ENCODE results near the gene GPX1. TPM values are rescaled to one million over a fixed set of nuclear protein-coding genes. Genes with fewer than 3 reads are reported as not detected.

GPX1 gene
- total RNA-seq, 1 experiment from 2014 or later = 714 TPM

DNA sequence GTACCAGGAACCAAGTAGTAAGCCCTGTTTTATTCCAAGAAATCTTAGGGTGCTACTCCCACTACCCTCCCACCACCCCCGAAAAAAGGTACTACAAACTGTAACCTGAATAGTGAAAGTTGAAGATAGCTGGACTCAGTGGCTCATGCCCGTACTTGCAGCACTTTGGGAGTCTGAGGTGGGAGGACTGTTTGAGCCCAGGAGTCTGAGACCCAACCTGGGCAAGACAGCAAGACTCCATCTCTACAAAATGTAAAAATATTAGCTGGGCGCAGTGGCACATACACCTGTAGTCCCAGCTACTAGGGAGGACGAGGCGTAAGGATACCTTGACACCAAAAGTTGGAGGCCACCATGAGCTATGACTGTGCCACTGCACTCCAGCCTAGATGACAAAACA lies 45.7 kb upstream of the GPX1 start:
- Histone ChIP-seq H3K27ac (ENCODE audit: low read length) (no peak overlapping the region), H4K20me1 (ENCODE audit: low read length) (peaks cover 61% of the 10 kb centered on the region), H3K4me1 (ENCODE audit: insufficient read depth, low read length) (peaks cover 5% of the 10 kb centered on the region; the same call in 1 of the 2 replicates), H3F3A (ENCODE audit: low read length, unreplicated experiment) (peaks cover 11% of the 10 kb centered on the region), H3K36me3 (ENCODE audit: low read depth, low read length) (peaks cover 19% of the 10 kb centered on the region), H3K9ac (ENCODE audit: low read length) (no peak overlapping the region), H2AFZ (ENCODE audit: low read length) (no peak overlapping the region), H3K4me3 (ENCODE audit: low read length) (no peak overlapping the region), H3K4me2 (ENCODE audit: low read length) (no peak overlapping the region), H3K79me2 (ENCODE audit: low read length) (peaks cover 100% of the 10 kb centered on the region), H3K9me3 (ENCODE audit: low read length) (no peaks in the 10 kb centered on the region), H3K27me3 (ENCODE audit: low read length) (no peaks in the 10 kb centered on the region), H3K9me2 (replicated peaks; ENCODE audit: low read length) (no peaks in the 10 kb centered on the region)
- DNase-seq (no peak), ATAC-seq (no peak)
- no peak for TF ChIP-seq EZH2 (IDR thresholded peaks at IDR 0.05; ENCODE audit: low read length, unreplicated experiment)
- TF ChIP-seq, protein P1, sequence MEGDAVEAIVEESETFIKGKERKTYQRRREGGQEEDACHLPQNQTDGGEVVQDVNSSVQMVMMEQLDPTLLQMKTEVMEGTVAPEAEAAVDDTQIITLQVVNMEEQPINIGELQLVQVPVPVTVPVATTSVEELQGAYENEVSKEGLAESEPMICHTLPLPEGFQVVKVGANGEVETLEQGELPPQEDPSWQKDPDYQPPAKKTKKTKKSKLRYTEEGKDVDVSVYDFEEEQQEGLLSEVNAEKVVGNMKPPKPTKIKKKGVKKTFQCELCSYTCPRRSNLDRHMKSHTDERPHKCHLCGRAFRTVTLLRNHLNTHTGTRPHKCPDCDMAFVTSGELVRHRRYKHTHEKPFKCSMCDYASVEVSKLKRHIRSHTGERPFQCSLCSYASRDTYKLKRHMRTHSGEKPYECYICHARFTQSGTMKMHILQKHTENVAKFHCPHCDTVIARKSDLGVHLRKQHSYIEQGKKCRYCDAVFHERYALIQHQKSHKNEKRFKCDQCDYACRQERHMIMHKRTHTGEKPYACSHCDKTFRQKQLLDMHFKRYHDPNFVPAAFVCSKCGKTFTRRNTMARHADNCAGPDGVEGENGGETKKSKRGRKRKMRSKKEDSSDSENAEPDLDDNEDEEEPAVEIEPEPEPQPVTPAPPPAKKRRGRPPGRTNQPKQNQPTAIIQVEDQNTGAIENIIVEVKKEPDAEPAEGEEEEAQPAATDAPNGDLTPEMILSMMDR (conservative IDR thresholded peaks at IDR 0.05; ENCODE audit: low read depth, low read length) = no peak
- ChIA-PET POLR2A (ENCODE audit: unreplicated experiment) (no interaction called here), CTCF (no interaction called here)
- intact Hi-C loops (cut with micrococcal nuclease) = no loop called here
- no TSS peak for BruUV-seq (replicated peaks)

DNA sequence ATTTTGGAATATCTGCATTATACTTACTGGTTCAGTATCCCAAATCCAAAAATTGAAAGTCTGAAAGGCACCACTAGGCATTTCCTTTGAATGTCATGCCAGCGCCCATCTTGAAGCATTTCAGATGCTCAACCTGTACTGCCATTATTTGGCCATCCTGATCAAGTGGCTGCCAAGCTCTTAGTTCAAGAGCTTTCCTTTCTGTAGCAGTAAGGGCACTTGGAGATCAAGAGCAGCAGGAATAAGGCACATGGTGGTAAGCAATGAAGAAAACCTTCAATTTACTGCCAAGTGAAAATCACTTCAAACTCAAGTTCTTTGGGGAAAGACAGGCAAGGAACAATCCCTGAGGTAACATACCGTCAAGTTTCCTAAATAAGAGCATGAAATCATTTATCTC lies 43.6 kb upstream of the GPX1 start:
- Histone ChIP-seq H3K9ac (ENCODE audit: low read length) (no peak overlapping the region), H3K4me2 (ENCODE audit: low read length) (no peak overlapping the region), H3K4me1 (ENCODE audit: insufficient read depth, low read length) (peaks cover 5% of the 10 kb centered on the region; the same call in 1 of the 2 replicates), H3K79me2 (ENCODE audit: low read length) (peaks cover 100% of the 10 kb centered on the region), H3F3A (ENCODE audit: low read length, unreplicated experiment) (peaks cover 8% of the 10 kb centered on the region), H3K9me2 (replicated peaks; ENCODE audit: low read length) (no peaks in the 10 kb centered on the region), H2AFZ (ENCODE audit: low read length) (no peak overlapping the region), H3K27me3 (ENCODE audit: low read length) (no peaks in the 10 kb centered on the region), H3K36me3 (ENCODE audit: low read depth, low read length) (peaks cover 20% of the 10 kb centered on the region), H3K9me3 (ENCODE audit: low read length) (no peaks in the 10 kb centered on the region), H4K20me1 (ENCODE audit: low read length) (peaks cover 59% of the 10 kb centered on the region), H3K27ac (ENCODE audit: low read length) (no peak overlapping the region), H3K4me3 (ENCODE audit: low read length) (no peak overlapping the region)
- intact Hi-C loops (cut with micrococcal nuclease) = no loop called here
- CTCF ChIA-PET = no interaction called here
- POLR2A ChIA-PET (ENCODE audit: unreplicated experiment) = no interaction called here
- TF ChIP-seq EZH2 (IDR thresholded peaks at IDR 0.05; ENCODE audit: low read length, unreplicated experiment) (no peak), EZH2phosphoT487 (IDR thresholded peaks at IDR 0.05; ENCODE audit: borderline replicate concordance, low read length) (no peak)
- TF ChIP-seq, protein P1 (conservative IDR thresholded peaks at IDR 0.05; ENCODE audit: low read depth, low read length) = no peak
- no peak for DNase-seq
- no TSS peak for BruUV-seq (replicated peaks)
- no peak for ATAC-seq

DNA sequence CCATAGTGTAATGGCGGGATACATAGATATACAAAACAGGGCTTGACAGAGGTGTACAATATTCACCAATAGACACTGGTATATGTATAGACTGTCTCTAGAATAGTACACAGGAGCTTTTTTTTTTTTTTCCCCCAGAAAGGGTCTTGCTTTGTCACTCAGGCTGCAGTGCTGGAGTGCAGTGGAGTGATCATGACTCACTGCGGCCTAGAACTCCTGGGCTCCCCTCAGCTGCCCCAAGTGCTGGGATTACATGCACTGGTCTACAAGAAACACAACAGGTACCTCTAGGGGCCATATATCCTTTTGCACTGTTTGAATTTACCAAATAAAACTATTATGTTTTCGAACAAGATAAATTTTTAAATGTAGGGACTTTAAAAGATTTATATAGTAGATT lies 41.3 kb upstream of the GPX1 start:
- peaks cover 59% of the 10 kb centered on the region for H4K20me1 ChIP-seq (ENCODE audit: low read length)
- BruUV-seq (replicated peaks) = no TSS peak
- H3F3A ChIP-seq (ENCODE audit: low read length, unreplicated experiment) = peaks cover 8% of the 10 kb centered on the region
- intact Hi-C loops (cut with micrococcal nuclease) = no loop called here
- POLR2A ChIA-PET (ENCODE audit: unreplicated experiment) = interaction anchor here (0.6 kb wide), 1 partner anchor 50 kb away, joined by 8 read pairs; no protein-coding TSS in a partner anchor
- H3K4me1 ChIP-seq (ENCODE audit: insufficient read depth, low read length) = no peaks in the 10 kb centered on the region
- H3K4me3 ChIP-seq (ENCODE audit: low read length) = no peak overlapping the region
- H3K9ac ChIP-seq (ENCODE audit: low read length) = no peak overlapping the region
- CTCF ChIA-PET = no interaction called here
- peaks cover 36% of the 10 kb centered on the region for H3K36me3 ChIP-seq (ENCODE audit: low read depth, low read length)
- no peaks in the 10 kb centered on the region for H3K9me2 ChIP-seq (replicated peaks; ENCODE audit: low read length)
- no peak overlapping the region for H3K4me2 ChIP-seq (ENCODE audit: low read length)
- peaks cover 100% of the 10 kb centered on the region for H3K79me2 ChIP-seq (ENCODE audit: low read length)
- H2AFZ ChIP-seq (ENCODE audit: low read length) = no peak overlapping the region
- no peak for DNase-seq
- no peaks in the 10 kb centered on the region for H3K27me3 ChIP-seq (ENCODE audit: low read length)
- peak; percentile 33; the same call in 1 of the 2 replicates for ATAC-seq
- no peaks in the 10 kb centered on the region for H3K9me3 ChIP-seq (ENCODE audit: low read length)
- no peak overlapping the region for H3K27ac ChIP-seq (ENCODE audit: low read length)
- TF ChIP-seq, protein P1 (conservative IDR thresholded peaks at IDR 0.05; ENCODE audit: low read depth, low read length) = no peak
- TF ChIP-seq EZH2phosphoT487 (IDR thresholded peaks at IDR 0.05; ENCODE audit: borderline replicate concordance, low read length) (no peak), EZH2 (IDR thresholded peaks at IDR 0.05; ENCODE audit: low read length, unreplicated experiment) (no peak)

All from PC-3 (cell line).